ENCODE results near the gene APBB1. TPM values are rescaled to one million over a fixed set of nuclear protein-coding genes. Genes with fewer than 3 reads are reported as not detected.

APBB1 gene
- total RNA-seq, 2 donors from 2014 or later, result 51.5 to 51.6 TPM

GRCh38 chr11:6378640-6378989 is 40.3 kb downstream of the APBB1 start:
- H3K27ac Mint-ChIP-seq, result no peak overlapping the region
- 92% methylated on average over 5 of the region's 5 CpGs; no CpG with 5 or more reads in 1 of the 2 experiments for WGBS, 2 experiments (ENCODE audit: insufficient coverage in 1 of 2, insufficient read length in 1 of 2)
- TF ChIP-seq, protein P1, sequence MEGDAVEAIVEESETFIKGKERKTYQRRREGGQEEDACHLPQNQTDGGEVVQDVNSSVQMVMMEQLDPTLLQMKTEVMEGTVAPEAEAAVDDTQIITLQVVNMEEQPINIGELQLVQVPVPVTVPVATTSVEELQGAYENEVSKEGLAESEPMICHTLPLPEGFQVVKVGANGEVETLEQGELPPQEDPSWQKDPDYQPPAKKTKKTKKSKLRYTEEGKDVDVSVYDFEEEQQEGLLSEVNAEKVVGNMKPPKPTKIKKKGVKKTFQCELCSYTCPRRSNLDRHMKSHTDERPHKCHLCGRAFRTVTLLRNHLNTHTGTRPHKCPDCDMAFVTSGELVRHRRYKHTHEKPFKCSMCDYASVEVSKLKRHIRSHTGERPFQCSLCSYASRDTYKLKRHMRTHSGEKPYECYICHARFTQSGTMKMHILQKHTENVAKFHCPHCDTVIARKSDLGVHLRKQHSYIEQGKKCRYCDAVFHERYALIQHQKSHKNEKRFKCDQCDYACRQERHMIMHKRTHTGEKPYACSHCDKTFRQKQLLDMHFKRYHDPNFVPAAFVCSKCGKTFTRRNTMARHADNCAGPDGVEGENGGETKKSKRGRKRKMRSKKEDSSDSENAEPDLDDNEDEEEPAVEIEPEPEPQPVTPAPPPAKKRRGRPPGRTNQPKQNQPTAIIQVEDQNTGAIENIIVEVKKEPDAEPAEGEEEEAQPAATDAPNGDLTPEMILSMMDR (conservative IDR thresholded peaks at IDR 0.05), result no peak

GRCh38 chr11:6377902-6378639 is 40.8 kb downstream of the APBB1 start:
- no peaks in the 10 kb centered on the region for H3K9me3 ChIP-seq (ENCODE audit: control insufficient read depth, low read length)
- H3K4me3 ChIP-seq (ENCODE audit: low read length), result no peak overlapping the region
- H3K4me3 Mint-ChIP-seq, result no peak overlapping the region
- no peaks in the 10 kb centered on the region for H3K36me3 Mint-ChIP-seq (ENCODE audit: low read depth)
- H3K9ac ChIP-seq (ENCODE audit: extremely low read depth, low read length, poor library complexity, severe bottlenecking), result no peak overlapping the region
- H3K27ac ChIP-seq (ENCODE audit: low read depth, low read length), result no peak overlapping the region
- DNase-seq, result no peak
- peaks cover 21% of the 10 kb centered on the region for H3K4me1 Mint-ChIP-seq
- no peaks in the 10 kb centered on the region for H3K9me3 Mint-ChIP-seq
- H3K36me3 ChIP-seq (ENCODE audit: control insufficient read depth, insufficient read depth, low read length), result no peaks in the 10 kb centered on the region
- no peak overlapping the region for H3K27ac Mint-ChIP-seq
- TF ChIP-seq, protein P1 (conservative IDR thresholded peaks at IDR 0.05), result no peak
- no peaks in the 10 kb centered on the region for H3K27me3 ChIP-seq (ENCODE audit: control insufficient read depth, insufficient read depth, low read length, poor library complexity, severe bottlenecking)
- no peaks in the 10 kb centered on the region for H3K27me3 Mint-ChIP-seq (ENCODE audit: insufficient read depth)
- WGBS, 2 experiments (ENCODE audit: insufficient coverage in 1 of 2, insufficient read length in 1 of 2), result 60 to 70% methylated on average over 1 to 4 of the region's 4 CpGs
- peaks cover 3% of the 10 kb centered on the region for H3K4me1 ChIP-seq (ENCODE audit: control insufficient read depth, insufficient read depth, low read length)

More at GRCh38 chr11:6378640-6378989, 40.3 kb downstream of the APBB1 start:
- Histone ChIP-seq H3K27me3 (ENCODE audit: control insufficient read depth, insufficient read depth, low read length, poor library complexity, severe bottlenecking) (no peaks in the 10 kb centered on the region), H3K9me3 (ENCODE audit: control insufficient read depth, low read length) (no peaks in the 10 kb centered on the region), H3K4me3 (ENCODE audit: low read length) (no peak overlapping the region), H3K36me3 (ENCODE audit: control insufficient read depth, insufficient read depth, low read length) (no peaks in the 10 kb centered on the region), H3K27ac (ENCODE audit: low read depth, low read length) (no peak overlapping the region), H3K9ac (ENCODE audit: extremely low read depth, low read length, poor library complexity, severe bottlenecking) (no peak overlapping the region), H3K4me1 (ENCODE audit: control insufficient read depth, insufficient read depth, low read length) (peaks cover 3% of the 10 kb centered on the region)
- Mint-ChIP-seq H3K36me3 (ENCODE audit: low read depth) (no peaks in the 10 kb centered on the region), H3K4me1 (peaks cover 21% of the 10 kb centered on the region), H3K27me3 (ENCODE audit: insufficient read depth) (no peaks in the 10 kb centered on the region), H3K4me3 (no peak overlapping the region), H3K9me3 (no peaks in the 10 kb centered on the region)
- no peak for DNase-seq

- Mint-ChIP-seq H3K4me3 (no peak overlapping the region), H3K27me3 (ENCODE audit: insufficient read depth) (no peaks in the 10 kb centered on the region), H3K4me1 (peaks cover 5% of the 10 kb centered on the region), H3K27ac (no peak overlapping the region), H3K36me3 (ENCODE audit: low read depth) (no peaks in the 10 kb centered on the region), H3K9me3 (no peaks in the 10 kb centered on the region)
- no peak overlapping the region for H3K9ac ChIP-seq (ENCODE audit: extremely low read depth, low read length, poor library complexity, severe bottlenecking)
- H3K9me3 ChIP-seq (ENCODE audit: control insufficient read depth, low read length), result no peaks in the 10 kb centered on the region
- TF ChIP-seq, protein P1 (conservative IDR thresholded peaks at IDR 0.05), result no peak
- no peak overlapping the region for H3K27ac ChIP-seq (ENCODE audit: low read depth, low read length)
- no peak overlapping the region for H3K4me3 ChIP-seq (ENCODE audit: low read length)
- H3K36me3 ChIP-seq (ENCODE audit: control insufficient read depth, insufficient read depth, low read length), result no peaks in the 10 kb centered on the region
- no peaks in the 10 kb centered on the region for H3K4me1 ChIP-seq (ENCODE audit: control insufficient read depth, insufficient read depth, low read length)
- H3K27me3 ChIP-seq (ENCODE audit: control insufficient read depth, insufficient read depth, low read length, poor library complexity, severe bottlenecking), result no peaks in the 10 kb centered on the region
- peak; percentile 60 for DNase-seq
- 97 to 98% methylated on average over 5 to 6 of the region's 6 CpGs for WGBS, 2 experiments (ENCODE audit: insufficient coverage in 1 of 2, insufficient read length in 1 of 2)
Observed at GRCh38 chr11:6371825-6372224, 47.1 kb downstream of the APBB1 start.

Measured in endodermal cell (in vitro differentiated cells).